HK-2 (cell line): ENCODE results near the gene NUP214.
"Not testable (repeated sequence)": the region's sequence is repeated elsewhere in the genome, so short reads cannot be mapped to it uniquely, and the experiment has no call there.

Source experiments
- DNase-seq: peaks from one replicate; pipeline ENCODE4 v3.0.0-alpha.2; 2018; ENCODE audit not compliant: unreplicated experiment

The NUP214 gene

DNA sequence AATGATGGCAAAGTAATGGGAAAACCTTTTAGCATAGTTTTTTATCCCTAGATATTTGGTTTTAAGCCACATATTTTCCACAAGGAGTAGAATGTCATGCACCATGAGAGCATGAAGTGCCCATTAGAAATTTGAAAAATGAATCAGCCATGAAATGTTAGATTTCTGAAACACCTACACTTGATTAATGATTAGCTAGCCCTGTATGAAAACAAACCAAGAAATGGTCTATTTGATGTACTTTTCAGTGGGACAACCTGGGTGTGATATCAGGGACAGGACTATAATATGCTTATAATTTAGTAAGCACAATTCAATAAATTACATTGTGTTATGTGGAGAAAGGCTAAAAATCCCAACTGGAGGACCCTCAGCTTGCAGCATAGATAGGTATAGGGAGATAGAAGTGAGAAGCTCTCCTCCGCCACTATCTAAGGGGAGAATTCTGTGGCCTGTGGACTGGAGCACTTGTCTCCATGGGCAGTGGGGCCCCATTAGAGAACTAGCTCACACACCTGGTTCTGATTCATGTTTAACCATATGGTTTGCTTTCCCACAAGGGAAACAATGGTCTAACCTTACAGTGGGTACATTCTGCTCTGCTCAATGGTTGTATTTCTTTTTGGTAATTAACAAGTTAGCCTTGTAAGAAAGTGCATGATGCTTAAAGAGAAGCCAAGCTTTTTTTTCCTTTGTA lies 35.2 kb downstream of the NUP214 start:
- no peak for DNase-seq

GRCh38 chr9:131161585-131161984 lies 36.2 kb downstream of the NUP214 start:
- DNase-seq: no peak

GRCh38 chr9:131162886-131163285 lies 37.5 kb downstream of the NUP214 start:
- no peak for DNase-seq

DNA sequence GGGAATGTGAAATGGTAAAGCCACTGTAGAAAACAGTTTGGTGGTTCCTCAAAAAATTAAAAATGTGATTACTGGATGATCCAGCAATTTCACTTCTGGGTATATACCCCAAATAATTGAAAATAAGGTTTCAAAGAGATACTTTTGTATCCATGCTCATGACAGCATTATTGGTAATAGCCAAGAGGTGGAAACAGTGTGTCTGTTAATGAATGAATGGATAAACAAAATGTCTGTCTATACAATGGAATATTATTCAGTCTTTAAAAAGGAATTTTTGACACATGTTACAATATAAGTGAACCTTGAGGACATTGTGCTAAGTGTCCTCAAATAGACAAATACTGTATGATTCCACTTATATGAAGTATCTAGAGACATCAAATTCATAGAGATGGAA lies 40.1 kb downstream of the NUP214 start:
- no peak for DNase-seq

- DNase-seq: no peak
These were observed 41.8 kb downstream of the NUP214 start for GRCh38 chr9:131167146-131167692.

- no peak for DNase-seq
These were observed 42.5 kb downstream of the NUP214 start for GRCh38 chr9:131167936-131168335.

- no peak for DNase-seq
These were observed 44.3 kb downstream of the NUP214 start for GRCh38 chr9:131169563-131170240.

DNA sequence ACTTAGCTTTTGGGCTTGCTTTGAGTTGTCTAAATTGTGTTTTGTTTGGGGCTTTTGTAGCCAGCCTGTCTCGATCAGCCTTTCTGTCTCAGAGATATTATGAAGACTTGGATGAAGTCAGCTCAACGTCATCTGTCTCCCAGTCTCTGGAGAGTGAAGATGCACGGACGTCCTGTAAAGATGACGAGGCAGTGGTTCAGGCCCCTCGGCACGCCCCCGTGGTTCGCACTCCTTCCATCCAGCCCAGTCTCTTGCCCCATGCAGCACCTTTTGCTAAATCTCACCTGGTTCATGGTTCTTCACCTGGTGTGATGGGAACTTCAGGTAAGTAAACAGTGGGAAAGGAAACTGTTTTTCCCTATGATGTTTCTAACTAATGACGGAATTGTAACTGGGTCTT lies 48.6 kb downstream of the NUP214 start:
- DNase-seq: no peak

DNA sequence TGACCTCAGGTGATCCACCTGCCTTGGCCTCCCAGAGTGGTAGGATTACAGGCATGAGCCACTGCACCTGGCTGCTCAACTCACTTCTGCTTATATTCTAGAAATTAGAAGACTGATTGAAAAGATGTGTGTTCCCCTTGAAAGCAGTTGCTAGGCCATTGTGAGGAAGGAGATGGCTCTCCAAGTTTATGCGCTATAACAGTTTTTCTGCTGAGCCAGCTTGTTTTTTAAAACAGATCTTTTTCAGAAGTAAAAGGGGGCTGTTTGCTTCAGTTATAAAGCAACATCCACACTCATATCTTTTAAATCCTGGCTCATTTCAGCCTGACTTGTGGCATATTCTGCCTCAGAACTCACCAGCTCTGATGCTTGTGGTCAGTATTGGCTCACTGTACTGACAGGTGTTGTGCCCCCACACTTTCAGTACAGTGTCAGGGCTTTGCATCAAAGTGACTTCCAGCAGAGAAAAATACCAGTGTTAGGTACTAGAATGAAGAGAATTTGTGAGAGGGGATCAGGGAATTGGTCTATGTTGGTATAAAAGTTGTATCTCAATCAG lies 49.4 kb downstream of the NUP214 start:
- DNase-seq: no peak

GRCh38 chr9:131177898-131178297 lies 52.5 kb downstream of the NUP214 start:
- DNase-seq: no peak

DNA sequence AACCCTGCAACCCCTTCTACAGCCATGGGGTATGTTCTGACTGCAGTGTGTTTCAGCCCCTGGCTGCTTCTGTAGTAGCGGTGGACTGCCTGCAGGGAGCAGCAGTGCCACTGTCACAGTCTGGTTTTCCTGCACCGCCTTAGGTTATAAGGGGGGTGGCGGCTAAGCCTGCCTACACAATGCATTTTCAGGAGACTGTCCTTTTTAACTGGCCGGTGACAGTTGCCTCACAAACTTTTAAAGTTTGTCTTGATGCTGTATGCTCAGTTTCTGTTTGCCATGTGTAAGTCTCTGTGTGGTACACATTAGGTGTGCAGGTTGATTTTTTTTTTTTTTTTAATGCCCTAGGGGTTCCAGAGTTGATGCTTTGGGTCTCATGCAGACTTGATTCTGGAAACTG lies 53.0 kb downstream of the NUP214 start:
- peak; percentile 63 for DNase-seq

DNA sequence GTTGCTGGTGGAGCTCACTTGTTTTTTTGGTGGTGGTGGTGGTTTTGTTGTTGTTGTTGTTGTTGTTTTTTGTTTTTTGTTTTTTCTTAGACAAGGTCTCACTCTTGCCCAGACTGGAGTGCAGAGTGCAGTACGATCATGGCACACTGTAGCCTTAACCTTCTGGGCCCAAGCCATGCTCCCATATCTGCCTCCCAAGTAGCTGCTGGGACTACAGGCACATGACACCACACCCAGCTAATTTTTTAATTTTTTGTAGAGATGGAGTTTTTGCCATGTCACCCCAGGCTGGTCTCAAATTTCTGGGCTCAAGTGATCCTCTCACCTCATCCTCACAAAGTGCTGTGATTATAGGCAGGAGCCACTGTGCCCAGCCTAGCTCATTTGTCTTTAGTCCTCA lies 53.5 kb downstream of the NUP214 start:
- no peak for DNase-seq

GRCh38 chr9:131179561-131180219 lies 54.3 kb downstream of the NUP214 start:
- DNase-seq: no peak

DNA sequence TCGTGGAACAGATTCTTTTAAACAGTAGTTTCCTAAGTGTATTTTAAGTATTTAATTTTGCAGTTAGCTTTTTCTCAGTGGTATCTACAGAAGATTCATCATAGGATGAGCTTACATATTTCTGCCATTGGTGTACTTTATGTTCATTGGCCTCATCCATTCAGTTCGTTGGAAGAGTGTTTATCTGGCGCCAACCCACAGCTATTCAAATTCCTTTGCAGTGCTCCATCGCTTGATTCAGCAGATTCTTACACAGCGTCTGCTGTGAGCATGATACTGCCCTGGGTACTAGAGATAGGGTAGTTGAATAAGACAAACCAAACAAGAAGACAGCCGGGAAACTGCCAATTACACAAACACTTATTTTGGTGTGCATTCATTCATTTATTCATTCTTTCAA lies 55.1 kb downstream of the NUP214 start:
- DNase-seq: no peak

- DNase-seq: no peak
These were observed 55.8 kb downstream of the NUP214 start for GRCh38 chr9:131181091-131181681.

GRCh38 chr9:131185924-131186323 lies 60.5 kb downstream of the NUP214 start:
- DNase-seq: no peak

GRCh38 chr9:131186622-131187021 lies 61.2 kb downstream of the NUP214 start:
- no peak for DNase-seq

GRCh38 chr9:131187957-131188356 lies 62.6 kb downstream of the NUP214 start:
- no peak for DNase-seq

DNA sequence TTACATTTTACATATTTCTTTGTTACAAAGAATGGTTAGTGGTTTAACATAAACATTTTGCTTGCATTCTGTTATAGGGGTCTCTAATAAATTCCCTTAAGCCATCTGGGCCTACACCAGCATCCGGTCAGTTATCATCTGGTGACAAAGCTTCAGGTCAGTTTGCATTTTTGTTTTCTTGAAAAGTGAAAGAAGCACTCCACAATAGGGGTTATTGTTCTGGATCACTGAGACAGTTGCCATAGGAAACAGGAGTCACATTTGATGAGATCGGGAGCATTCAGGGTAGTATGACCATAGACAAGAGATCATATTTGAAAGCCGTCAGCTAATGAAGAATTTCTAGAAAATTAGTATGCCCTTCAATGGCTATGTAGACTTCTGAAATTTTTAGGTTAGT lies 63.6 kb downstream of the NUP214 start:
- DNase-seq: no peak

DNA sequence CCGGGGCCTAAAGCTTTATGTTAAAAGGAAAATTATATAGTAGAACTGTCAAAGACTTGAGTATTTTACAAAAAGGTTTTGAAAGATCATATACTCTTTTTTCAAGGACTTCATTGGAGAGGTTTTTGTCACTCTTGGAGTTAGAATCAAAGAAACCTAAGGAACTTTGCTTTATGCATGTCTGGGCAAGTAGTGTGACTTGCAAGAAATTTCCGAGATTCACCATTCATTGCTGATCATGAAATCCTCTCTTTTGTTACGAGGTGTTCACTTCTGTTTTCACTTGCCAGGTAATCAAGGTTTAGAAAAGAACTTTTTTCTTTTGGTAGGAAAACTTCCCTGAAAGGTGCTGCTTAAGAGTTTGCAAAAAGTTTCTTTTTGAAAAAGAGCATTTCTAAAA lies 64.8 kb downstream of the NUP214 start:
- no peak for DNase-seq

- not testable (repeated sequence) for DNase-seq
These were observed 65.6 kb downstream of the NUP214 start for GRCh38 chr9:131191032-131191431.

- DNase-seq: no peak
These were observed 66.5 kb downstream of the NUP214 start for GRCh38 chr9:131191857-131192256.
